CD4-positive, alpha-beta T cell (primary cell): ENCODE measurements around the gene PPP1R9A. TPM values are rescaled to one million over a fixed set of nuclear protein-coding genes. Genes with fewer than 3 reads are reported as not detected.

ENCODE experiments used
- ATAC-seq: fragments of 200-7000 bp; cut with Tn5 transposase; one replicate; pipeline ENCODE4 v1.10.0; 2022; ENCODE audit warnings: mild to moderate bottlenecking; ENCODE audit not compliant: poor library complexity
- CTCF ChIA-PET: fragments of 350-600 bp; sonication (Branson Sonifier 250); formaldehyde crosslinking; loops from one replicate; lab custom pipeline; 2021; ENCODE audit warnings: antibody characterized with exemption, inconsistent platforms; lab: Charles Lee
- POLR2A ChIA-PET: fragments of 350-600 bp; sonication (Branson Sonifier 250); formaldehyde crosslinking; loops from one replicate; lab custom pipeline; 2021; ENCODE audit warnings: antibody characterized with exemption, inconsistent platforms; lab: Charles Lee
- DNase-seq, 14 experiments: peaks; one replicate each; pipeline ENCODE4 v3.0.0-alpha.2; 2013 to 2020; ENCODE audit warnings: mixed read lengths in 2 of 14
- H3K27ac ChIP-seq, 2 donors: one replicate each; pipeline versions ENCODE4 v1.5.1 to v1.7.0; 2013; ENCODE audit warnings: low read length in 2 of 2, low read depth in 1 of 2, mild to moderate bottlenecking in 1 of 2
- H3K27me3 ChIP-seq, 2 experiments: 1 replicate in 1 of 2; 2 replicates in 1 of 2; pipeline versions ENCODE4 v1.6.1 to v1.7.0; 2013; ENCODE audit warnings: low read length in 2 of 2, control low read depth in 1 of 2, mild to moderate bottlenecking in 1 of 2, moderate library complexity in 1 of 2; ENCODE audit not compliant: insufficient read depth in 2 of 2, control insufficient read depth in 1 of 2
- H3K36me3 ChIP-seq: one replicate; pipeline ENCODE4 v1.6.1; 2013; ENCODE audit warnings: low read length, control low read depth; ENCODE audit not compliant: insufficient read depth
- H3K4me1 ChIP-seq: one replicate; pipeline ENCODE4 v1.6.1; 2013; ENCODE audit warnings: low read length, control low read depth; ENCODE audit not compliant: insufficient read depth
- H3K4me3 ChIP-seq: one replicate; pipeline ENCODE4 v1.5.1; 2013; ENCODE audit warnings: mild to moderate bottlenecking, low read length, moderate library complexity
- H3K9me3 ChIP-seq, 2 experiments: 1 replicate in 1 of 2; 2 replicates in 1 of 2; pipeline versions ENCODE4 v1.6.1 to v1.7.0; 2013; ENCODE audit warnings: low read length in 2 of 2, mild to moderate bottlenecking in 2 of 2, control low read depth in 1 of 2, moderate library complexity in 1 of 2; ENCODE audit not compliant: control insufficient read depth in 1 of 2, insufficient read depth in 1 of 2
- H3K27ac Mint-ChIP-seq: one replicate; pipeline ENCODE4 v1.8.0; 2020; ENCODE audit warnings: mixed read lengths
- H3K27me3 Mint-ChIP-seq: one replicate; pipeline ENCODE4 v1.8.0; 2021; ENCODE audit warnings: mixed read lengths
- H3K36me3 Mint-ChIP-seq: one replicate; pipeline ENCODE4 v1.8.0; 2021; ENCODE audit warnings: low read depth, mixed read lengths
- H3K4me1 Mint-ChIP-seq: one replicate; pipeline ENCODE4 v1.8.0; 2021; ENCODE audit warnings: low read depth, mixed read lengths
- H3K4me3 Mint-ChIP-seq: one replicate; pipeline ENCODE4 v1.8.0; 2020; ENCODE audit warnings: mild to moderate bottlenecking, mixed read lengths
- H3K9me3 Mint-ChIP-seq: one replicate; pipeline ENCODE4 v1.8.0; 2020; ENCODE audit warnings: mixed read lengths
- CTCF ChIP-seq: fragments of 200-600 bp; IDR thresholded peaks from one replicate; pipeline ENCODE4 v1.8.0; 2022; ENCODE audit warnings: antibody characterized with exemption, mild to moderate bottlenecking
- intact Hi-C, 2 experiments: fragments of 100-400 bp; cut with DNase I in 1 of 2; cut with micrococcal nuclease in 1 of 2; formaldehyde crosslinking; loops; one replicate each; pipeline versions ENCODE4 v1.15.1 to v1.9.0; 2023 to 2025; cut with DNase I, micrococcal nuclease
- total RNA-seq, 174 experiments: library from RNA in 2 of 174; stranded (reverse) in 2 of 174; gene quantifications; one replicate each; pipeline ENCODE4 v1.2.3 and lab custom pipeline; 2021 to 2026

PPP1R9A gene
- total RNA-seq, 2 experiments from 2014 or later, result not detected

DNA sequence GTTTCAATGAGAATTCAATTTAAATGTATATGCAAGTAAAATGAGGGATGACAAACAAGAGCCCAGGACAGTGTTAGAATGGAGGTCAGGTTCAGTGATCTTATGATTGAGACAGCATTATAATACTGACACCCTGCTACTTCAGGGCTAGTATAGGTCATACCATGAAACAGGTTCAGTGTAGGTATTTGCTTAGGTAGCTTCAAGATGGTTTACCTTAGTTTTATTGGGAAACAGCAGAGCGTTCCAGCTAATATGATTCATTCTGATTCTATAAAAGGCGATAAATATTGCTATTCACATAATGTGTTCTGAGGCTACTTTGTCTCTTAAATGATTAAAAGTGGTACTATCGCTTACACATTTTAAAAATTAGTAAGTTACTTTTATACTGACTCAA, 203.3 kb downstream of the PPP1R9A start:
- no peak for TF ChIP-seq CTCF
- Mint-ChIP-seq H3K4me1 (no peaks in the 10 kb centered on the region), H3K27me3 (peaks cover 11% of the 10 kb centered on the region), H3K4me3 (no peak overlapping the region), H3K9me3 (no peaks in the 10 kb centered on the region), H3K36me3 (no peaks in the 10 kb centered on the region), H3K27ac (no peak overlapping the region)
- ATAC-seq, result no peak
- ChIA-PET POLR2A (no interaction called here), CTCF (no interaction called here)
- DNase-seq, result no peak
- no peaks in the 10 kb centered on the region for H3K9me3 ChIP-seq
- no peak overlapping the region for H3K27ac ChIP-seq
- H3K27me3 ChIP-seq, result no peaks in the 10 kb centered on the region
- H3K4me1 ChIP-seq, result no peaks in the 10 kb centered on the region
- H3K4me3 ChIP-seq, result no peak overlapping the region
- no peaks in the 10 kb centered on the region for H3K36me3 ChIP-seq
- intact Hi-C loops, result no loop called here

- Mint-ChIP-seq H3K4me3 (no peak overlapping the region), H3K4me1 (no peaks in the 10 kb centered on the region), H3K27ac (no peak overlapping the region), H3K9me3 (no peaks in the 10 kb centered on the region), H3K36me3 (no peaks in the 10 kb centered on the region), H3K27me3 (peaks cover 11% of the 10 kb centered on the region)
- no peak for ATAC-seq
- POLR2A ChIA-PET, result no interaction called here
- no peaks in the 10 kb centered on the region for H3K27me3 ChIP-seq
- H3K27ac ChIP-seq, result no peak overlapping the region
- no peak for TF ChIP-seq CTCF
- no peaks in the 10 kb centered on the region for H3K9me3 ChIP-seq
- no peaks in the 10 kb centered on the region for H3K36me3 ChIP-seq
- no peaks in the 10 kb centered on the region for H3K4me1 ChIP-seq
- DNase-seq, result no peak
- CTCF ChIA-PET, result no interaction called here
- intact Hi-C loops, result no loop called here
- no peak overlapping the region for H3K4me3 ChIP-seq
These were observed 206.2 kb downstream of the PPP1R9A start for GRCh38 chr7:95113590-95113989.

DNA sequence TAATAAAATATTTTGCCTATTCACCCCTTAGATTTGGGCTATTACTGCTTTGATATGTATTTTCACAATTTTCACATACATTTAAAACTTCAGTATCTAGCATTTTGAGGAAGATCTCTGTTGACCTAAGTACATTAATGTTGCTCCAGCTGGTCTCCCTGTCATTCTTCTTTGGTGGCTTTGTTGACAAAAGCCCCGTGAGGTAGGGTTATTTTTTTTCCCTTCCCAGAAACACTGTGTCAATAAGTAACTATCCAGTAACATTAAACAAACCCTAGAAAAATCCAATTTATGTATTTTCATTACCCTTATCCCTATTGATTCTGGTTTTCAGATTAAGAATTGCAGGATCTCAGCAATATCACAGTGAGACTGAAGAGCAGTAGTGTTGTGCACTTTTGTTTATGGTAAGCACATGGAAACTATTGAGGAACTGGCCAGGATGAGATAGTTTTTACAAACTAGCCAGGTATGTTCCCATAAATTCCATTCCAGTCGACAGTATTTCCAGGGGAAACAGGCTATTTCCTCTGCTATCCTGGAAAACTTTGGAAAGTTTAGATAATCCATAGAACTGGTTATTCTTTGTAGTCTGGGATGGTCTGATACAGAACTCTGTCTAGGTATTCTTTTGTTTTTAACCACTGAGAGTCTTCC, 218.8 kb downstream of the PPP1R9A start:
- Histone ChIP-seq H3K4me3 (no peak overlapping the region), H3K4me1 (no peaks in the 10 kb centered on the region), H3K36me3 (no peaks in the 10 kb centered on the region), H3K27ac (no peak overlapping the region), H3K27me3 (no peaks in the 10 kb centered on the region), H3K9me3 (peaks cover 0 to 3% of the 10 kb centered on the region in 2 experiments)
- Mint-ChIP-seq H3K4me1 (no peaks in the 10 kb centered on the region), H3K4me3 (no peak overlapping the region), H3K27ac (no peak overlapping the region), H3K27me3 (no peaks in the 10 kb centered on the region), H3K36me3 (no peaks in the 10 kb centered on the region), H3K9me3 (no peaks in the 10 kb centered on the region)
- no peak for DNase-seq
- POLR2A ChIA-PET, result no interaction called here
- no peak for TF ChIP-seq CTCF
- intact Hi-C loops, result no loop called here
- ATAC-seq, result no peak
- CTCF ChIA-PET, result no interaction called here
